ENCODE results near the gene ZBTB45. TPM values are rescaled to one million over a fixed set of nuclear protein-coding genes. Genes with fewer than 3 reads are reported as not detected.
A peak's percentile ranks its signal among the peaks of the same experiment; 100 is the strongest.
"Not testable (repeated sequence)": the region's sequence is repeated elsewhere in the genome, so short reads cannot be mapped to it uniquely, and the experiment has no call there.

Gene ZBTB45
- total RNA-seq, 4 donors from 2014 or later, result 6.9 to 17.7 (median 8.5) TPM

- Histone ChIP-seq H3K36me3 (no peaks in the 10 kb centered on the region), H3K27me3 (no peaks in the 10 kb centered on the region), H3K27ac (no peak overlapping the region), H3K9me3 (no peaks in the 10 kb centered on the region), H3K4me1 (peaks cover 10 to 15% of the 10 kb centered on the region in 2 donors), H3K4me3 (replicated peaks in 1 of 3) (no peak overlapping the region)
- intact Hi-C loops (cut with DNase I), result no loop called here
- no peak for TF ChIP-seq CTCF (IDR thresholded peaks at IDR 0.05)
- DNase-seq, result no peak
- WGBS, 2 donors, result 73 to 84% methylated on average over 8 of the region's 8 CpGs
These were observed 9.3 kb downstream of the ZBTB45 start for GRCh38 chr19:58510084-58510862.

- no peak overlapping the region for H3K27ac ChIP-seq
- H3K4me1 ChIP-seq, result peaks cover 10 to 11% of the 10 kb centered on the region in 2 donors
- H3K4me3 ChIP-seq (replicated peaks in 1 of 3), result no peak overlapping the region
- H3K27me3 ChIP-seq, result no peaks in the 10 kb centered on the region
- H3K36me3 ChIP-seq, result no peaks in the 10 kb centered on the region
- no peaks in the 10 kb centered on the region for H3K9me3 ChIP-seq
- DNase-seq, result no peak
- WGBS, 2 donors, result 81 to 88% methylated on average over 11 of the region's 11 CpGs
- no peak for TF ChIP-seq POLR2A (IDR thresholded peaks at IDR 0.05)
- no peak for TF ChIP-seq CTCF (IDR thresholded peaks at IDR 0.05)
- intact Hi-C loops (cut with DNase I), result no loop called here
These were observed 9.9 kb downstream of the ZBTB45 start for GRCh38 chr19:58509731-58510083.

- H3K4me1 ChIP-seq; DNase-seq; intact Hi-C loops (cut with DNase I); H3K4me3 ChIP-seq (replicated peaks in 1 of 3); H3K27me3 ChIP-seq; H3K9me3 ChIP-seq; H3K27ac ChIP-seq; H3K36me3 ChIP-seq: not testable (repeated sequence)
- WGBS, 2 donors, result 76 to 86% methylated on average over 7 to 8 of the region's 8 CpGs
These were observed 11.9 kb downstream of the ZBTB45 start for GRCh38 chr19:58507602-58508223.

- Histone ChIP-seq H3K27ac (no peak overlapping the region), H3K4me3 (replicated peaks in 1 of 3) (peak overlapping the region in 1 of 3 donors; percentile 55), H3K27me3 (no peaks in the 10 kb centered on the region), H3K36me3 (no peaks in the 10 kb centered on the region), H3K4me1 (peaks cover 17 to 19% of the 10 kb centered on the region in 2 donors), H3K9me3 (no peaks in the 10 kb centered on the region)
- 70 to 94% methylated on average over 3 to 11 of the region's 14 CpGs for WGBS, 2 donors
- no peak for DNase-seq
- TF ChIP-seq CTCF (IDR thresholded peaks at IDR 0.05) (no peak), POLR2A (IDR thresholded peaks at IDR 0.05) (no peak)
- intact Hi-C loops (cut with DNase I), result no loop called here
These were observed 19.4 kb downstream of the ZBTB45 start for GRCh38 chr19:58500242-58500641.

- Histone ChIP-seq H3K9me3 (no peaks in the 10 kb centered on the region), H3K36me3 (no peaks in the 10 kb centered on the region), H3K27ac (peak overlapping the region; percentile 56 to 83 (median 70)), H3K4me1 (peaks cover 17 to 19% of the 10 kb centered on the region in 2 donors), H3K27me3 (no peaks in the 10 kb centered on the region), H3K4me3 (replicated peaks in 1 of 3) (peak overlapping the region in 2 of 3 donors; percentile 55 to 74)
- DNase-seq, result peak; percentile 100
- TF ChIP-seq CTCF (IDR thresholded peaks at IDR 0.05), result peak in 2 of 6 experiments; percentile 8 to 30
- TF ChIP-seq POLR2A (IDR thresholded peaks at IDR 0.05), result peak in 1 of 2 donors; percentile 69
- 2 to 5% methylated on average over 8 to 31 of the region's 60 CpGs for WGBS, 2 donors
- intact Hi-C loops (cut with DNase I), result no loop called here
These were observed 20.3 kb downstream of the ZBTB45 start for GRCh38 chr19:58499021-58499927.

Measured in thyroid gland (tissue), 4 donors.